Keratinocyte (primary cell): ENCODE results near the gene ERFL. TPM values are rescaled to one million over a fixed set of nuclear protein-coding genes. Genes with fewer than 3 reads are reported as not detected.

ENCODE experiments used
- DNase-seq: peaks from one replicate; pipeline ENCODE4 v3.0.0-alpha.2; 2011; ENCODE audit warnings: low read depth, missing footprints, low spot score
- FAIRE-seq: peaks from 2 replicates; lab custom pipeline; 2011; peaks lifted over from hg19 to GRCh38; lab: Jason Lieb, UNC
- H2AFZ ChIP-seq: 2 replicates; pipeline ENCODE4 v1.6.0; 2012; ENCODE audit warnings: low read length, control low read depth, inconsistent platforms; ENCODE audit not compliant: control insufficient read depth
- H3K27ac ChIP-seq: 2 replicates; pipeline ENCODE4 v1.5.1; 2011; ENCODE audit warnings: low read length; ENCODE audit not compliant: control insufficient read depth, insufficient read depth
- H3K27me3 ChIP-seq: 3 replicates; pipeline ENCODE4 v1.6.0; 2011; ENCODE audit warnings: low read length; ENCODE audit not compliant: control insufficient read depth, insufficient read depth; ENCODE audit errors: extremely low read depth
- H3K36me3 ChIP-seq, 2 experiments: 2 replicates in 1 of 2; 3 replicates in 1 of 2; pipeline ENCODE4 v1.5.1; 2011; ENCODE audit warnings: low read length in 2 of 2, mild to moderate bottlenecking in 1 of 2; ENCODE audit not compliant: control insufficient read depth in 2 of 2, insufficient read depth in 2 of 2; ENCODE audit errors: extremely low read depth in 1 of 2
- H3K4me1 ChIP-seq: 3 replicates; pipeline ENCODE4 v1.5.1; 2011; ENCODE audit warnings: low read length; ENCODE audit not compliant: control insufficient read depth, insufficient read depth; ENCODE audit errors: extremely low read depth
- H3K4me2 ChIP-seq: 3 replicates; pipeline ENCODE4 v1.6.0; 2011; ENCODE audit warnings: low read depth, low read length; ENCODE audit not compliant: control insufficient read depth, insufficient read depth; ENCODE audit errors: extremely low read depth
- H3K4me3 ChIP-seq, 3 experiments: fragments of 200-600 bp in 1 of 3; sonication (generic) in 1 of 3; 2 replicates in 2 of 3; 3 replicates in 1 of 3; pipeline ENCODE4 v1.5.1; 2011 to 2016; ENCODE audit warnings: low read length in 3 of 3, mild to moderate bottlenecking in 3 of 3, control low read depth in 2 of 3, inconsistent platforms in 1 of 3, low read depth in 1 of 3, mixed read lengths in 1 of 3, mixed run types in 1 of 3, moderate library complexity in 1 of 3; ENCODE audit not compliant: control insufficient read depth in 2 of 3, insufficient read depth in 2 of 3; ENCODE audit errors: extremely low read depth in 1 of 3
- H3K79me2 ChIP-seq: 2 replicates; pipeline ENCODE4 v1.6.0; 2012; ENCODE audit warnings: low read length; ENCODE audit not compliant: control insufficient read depth, insufficient read depth
- H3K9ac ChIP-seq: 3 replicates; pipeline ENCODE4 v1.6.0; 2011; ENCODE audit warnings: low read length; ENCODE audit not compliant: control insufficient read depth, insufficient read depth; ENCODE audit errors: extremely low read depth
- H3K9me1 ChIP-seq: 3 replicates; pipeline ENCODE4 v1.6.0; 2011; ENCODE audit warnings: low read length; ENCODE audit not compliant: control insufficient read depth, insufficient read depth; ENCODE audit errors: extremely low read depth
- H3K9me3 ChIP-seq: 2 replicates; pipeline ENCODE4 v1.5.1; 2012; ENCODE audit warnings: low read depth, low read length; ENCODE audit not compliant: control insufficient read depth
- H4K20me1 ChIP-seq: 3 replicates; pipeline ENCODE4 v1.6.0; 2011; ENCODE audit warnings: low read length; ENCODE audit not compliant: control insufficient read depth, insufficient read depth; ENCODE audit errors: extremely low read depth
- EZH2 ChIP-seq: IDR thresholded peaks from one replicate; pipeline ENCODE4 v1.6.1; 2012; ENCODE audit warnings: inconsistent platforms, mild to moderate bottlenecking, low read length, moderate library complexity
- dilution Hi-C: fragments of 300-500 bp; cut with MboI; formaldehyde crosslinking; loops from one replicate; pipeline ENCODE4 v1.7.0; 2020; ENCODE audit warnings: low sequenced_read_pairs; ENCODE audit not compliant: extremely low pct_ligation_motif_present
- polyA plus RNA-seq, 5 experiments: library from polyadenylated mRNA; depleted of rRNA in 3 of 5; stranded (reverse) in 3 of 5; stranded (forward) in 1 of 5; unstranded in 1 of 5; fragments of >200 nt; gene quantifications; 1 replicate in 1 of 5; 2 replicates in 3 of 5; 3 replicates in 1 of 5; pipeline versions ENCODE4 v1.2.1 to v1.2.3, GENCODE V29; 2011 to 2012; ENCODE audit warnings: missing spikeins in 2 of 5, low read depth in 1 of 5, low replicate concordance in 1 of 5
- TF ChIP-seq, protein P1 (sequence below), 3 experiments: IDR thresholded peaks in 1 of 3; conservative IDR thresholded peaks in 1 of 3; optimal IDR thresholded peaks in 1 of 3; 2 replicates in 2 of 3; 3 replicates in 1 of 3; pipeline versions ENCODE3 to v1.5.1; 2011; ENCODE audit warnings: low read length in 3 of 3, mild to moderate bottlenecking in 3 of 3, moderate library complexity in 2 of 3, control low read depth in 1 of 3, inconsistent platforms in 1 of 3; ENCODE audit not compliant: insufficient read depth in 2 of 3; ENCODE audit errors: extremely low read depth in 1 of 3

The ERFL gene
- polyA plus RNA-seq, 1 donor (not counting 4 experiments of a cell fraction or from before 2014, with no cell fraction given) = not detected

DNA sequence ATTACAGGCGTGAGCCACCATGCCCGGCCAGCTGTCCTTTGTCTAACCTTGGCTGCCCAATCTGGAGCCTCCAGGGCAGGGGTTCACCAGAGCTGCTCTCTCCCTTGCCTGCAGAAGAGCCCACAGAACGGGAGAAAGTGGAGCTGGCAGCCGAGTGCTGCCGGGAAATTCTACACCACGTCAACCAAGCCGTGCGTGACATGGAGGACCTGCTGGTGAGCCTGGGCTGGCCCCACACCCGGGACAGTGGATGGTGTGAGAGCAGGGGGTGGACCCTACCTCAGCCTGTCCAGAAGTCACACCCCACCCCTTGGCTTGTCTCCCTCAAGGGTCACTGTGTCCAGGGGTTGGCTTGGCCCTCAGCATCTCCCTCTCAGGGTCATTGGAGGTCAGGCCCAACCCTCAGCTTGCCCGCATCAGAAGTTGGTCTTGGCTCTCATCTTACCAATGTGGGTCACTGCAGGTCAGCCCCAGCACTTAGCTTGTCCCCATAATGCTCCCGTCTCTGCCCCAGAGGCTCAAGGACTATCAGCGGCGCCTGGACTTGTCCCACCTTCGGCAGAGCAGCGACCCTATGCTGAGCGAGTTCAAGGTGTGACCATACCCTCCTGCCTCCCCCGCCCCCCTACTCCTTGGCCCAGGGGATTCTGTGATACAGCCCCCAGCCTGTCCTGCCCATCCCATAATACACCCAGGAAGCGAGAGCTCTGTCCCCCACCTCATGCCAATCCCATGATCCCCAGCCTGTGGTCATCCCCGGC is 24.9 kb downstream of the ERFL start:
- Histone ChIP-seq H3K9me3 (no peaks in the 10 kb centered on the region), H4K20me1 (peaks cover 5% of the 10 kb centered on the region), H3K9ac (no peak overlapping the region), H3K9me1 (no peaks in the 10 kb centered on the region), H3K79me2 (no peaks in the 10 kb centered on the region), H3K27ac (no peak overlapping the region), H3K36me3 (peaks cover 49 to 53% of the 10 kb centered on the region in 2 experiments), H3K27me3 (no peaks in the 10 kb centered on the region), H3K4me1 (no peaks in the 10 kb centered on the region), H3K4me2 (no peak overlapping the region), H2AFZ (no peak overlapping the region), H3K4me3 (no peak overlapping the region)
- no peak for TF ChIP-seq EZH2
- TF ChIP-seq, protein P1, sequence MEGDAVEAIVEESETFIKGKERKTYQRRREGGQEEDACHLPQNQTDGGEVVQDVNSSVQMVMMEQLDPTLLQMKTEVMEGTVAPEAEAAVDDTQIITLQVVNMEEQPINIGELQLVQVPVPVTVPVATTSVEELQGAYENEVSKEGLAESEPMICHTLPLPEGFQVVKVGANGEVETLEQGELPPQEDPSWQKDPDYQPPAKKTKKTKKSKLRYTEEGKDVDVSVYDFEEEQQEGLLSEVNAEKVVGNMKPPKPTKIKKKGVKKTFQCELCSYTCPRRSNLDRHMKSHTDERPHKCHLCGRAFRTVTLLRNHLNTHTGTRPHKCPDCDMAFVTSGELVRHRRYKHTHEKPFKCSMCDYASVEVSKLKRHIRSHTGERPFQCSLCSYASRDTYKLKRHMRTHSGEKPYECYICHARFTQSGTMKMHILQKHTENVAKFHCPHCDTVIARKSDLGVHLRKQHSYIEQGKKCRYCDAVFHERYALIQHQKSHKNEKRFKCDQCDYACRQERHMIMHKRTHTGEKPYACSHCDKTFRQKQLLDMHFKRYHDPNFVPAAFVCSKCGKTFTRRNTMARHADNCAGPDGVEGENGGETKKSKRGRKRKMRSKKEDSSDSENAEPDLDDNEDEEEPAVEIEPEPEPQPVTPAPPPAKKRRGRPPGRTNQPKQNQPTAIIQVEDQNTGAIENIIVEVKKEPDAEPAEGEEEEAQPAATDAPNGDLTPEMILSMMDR (optimal IDR thresholded peaks at IDR 0.05 in 1 of 3, IDR thresholded peaks at IDR 0.05 in 1 of 3, conservative IDR thresholded peaks at IDR 0.05 in 1 of 3; ENCODE audit: extremely low read depth in 1 of 3, insufficient read depth in 2 of 3, low read length in 3 of 3) = no peak
- FAIRE-seq (no peak), DNase-seq (no peak)
- dilution Hi-C loops = no loop called here

DNA sequence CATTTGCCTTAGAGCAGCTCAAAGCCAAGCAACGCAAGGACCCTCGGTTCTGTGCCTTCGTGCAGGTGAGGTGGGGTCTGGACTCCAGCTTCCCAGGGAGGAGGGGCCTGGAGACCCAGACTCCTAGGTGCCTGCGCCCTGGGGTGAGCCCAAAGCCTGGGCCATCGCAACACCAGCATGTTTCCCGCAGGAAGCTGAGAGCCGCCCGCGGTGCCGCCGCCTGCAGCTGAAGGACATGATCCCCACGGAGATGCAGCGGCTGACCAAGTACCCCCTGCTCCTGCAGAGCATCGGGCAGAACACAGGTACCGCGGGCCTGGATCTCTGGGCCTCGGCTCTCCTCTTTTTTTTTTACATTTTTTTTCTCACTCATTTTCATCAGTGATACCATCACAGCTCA is 25.7 kb downstream of the ERFL start:
- TF ChIP-seq EZH2 = no peak
- TF ChIP-seq, protein P1 (optimal IDR thresholded peaks at IDR 0.05 in 1 of 3, IDR thresholded peaks at IDR 0.05 in 1 of 3, conservative IDR thresholded peaks at IDR 0.05 in 1 of 3; ENCODE audit: extremely low read depth in 1 of 3, insufficient read depth in 2 of 3, low read length in 3 of 3) = no peak
- Histone ChIP-seq H3K27ac (no peak overlapping the region), H3K79me2 (no peaks in the 10 kb centered on the region), H3K9me1 (no peaks in the 10 kb centered on the region), H2AFZ (no peak overlapping the region), H3K4me1 (no peaks in the 10 kb centered on the region), H3K9ac (no peak overlapping the region), H4K20me1 (peaks cover 5% of the 10 kb centered on the region), H3K4me3 (no peak overlapping the region), H3K9me3 (no peaks in the 10 kb centered on the region), H3K27me3 (no peaks in the 10 kb centered on the region), H3K4me2 (no peak overlapping the region), H3K36me3 (peaks cover 49 to 58% of the 10 kb centered on the region in 2 experiments)
- DNase-seq (no peak), FAIRE-seq (no peak)
- dilution Hi-C loops = no loop called here
